Measurements from ENCODE around the gene PDPK1. TPM values are rescaled to one million over a fixed set of nuclear protein-coding genes. Genes with fewer than 3 reads are reported as not detected.

PDPK1 gene
- total and polyA plus RNA-seq, 7 donors = 12.9 to 44.5 (median 32.6) TPM

DNA sequence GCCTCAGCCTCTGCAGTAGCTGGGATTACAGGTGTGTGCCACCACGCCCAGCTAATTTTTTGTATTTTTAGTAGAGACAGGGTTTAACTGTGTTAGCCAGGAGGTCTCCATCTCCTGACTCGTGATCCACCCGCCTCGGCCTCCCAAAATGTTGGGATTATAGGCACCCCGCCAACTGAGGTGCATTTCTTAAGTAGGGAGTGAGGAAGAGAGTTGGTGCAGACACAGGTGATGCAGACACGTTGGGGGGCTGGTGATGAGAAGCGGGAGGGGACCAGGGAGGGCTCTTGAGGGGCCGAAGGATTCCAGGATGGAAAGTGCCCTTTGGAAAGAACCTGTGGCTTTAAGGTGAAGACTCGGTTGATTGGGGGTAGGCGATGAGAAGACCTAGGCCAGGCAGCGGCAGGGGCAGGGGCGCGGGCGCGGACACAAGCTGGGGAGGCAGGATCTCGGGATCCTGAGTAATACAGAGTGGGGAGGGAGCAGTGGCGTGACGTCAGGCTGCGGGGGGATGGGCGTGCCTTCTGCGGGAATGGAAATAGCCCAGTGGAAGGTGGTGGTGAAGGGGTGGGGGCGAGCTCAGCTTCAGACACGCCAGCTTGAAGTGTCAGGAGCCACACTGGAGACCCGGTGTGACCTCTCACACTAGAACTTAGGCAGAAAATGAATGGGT is 26.6 kb upstream of the PDPK1 start:
- peak; percentile 70 to 78 for DNase-seq
- Histone ChIP-seq H3K27ac (no peak overlapping the region), H3K4me3 (no peak overlapping the region), H3K36me3 (ENCODE audit: insufficient read depth in 1 of 2, low read depth in 1 of 2) (no peaks in the 10 kb centered on the region), H3K4me1 (peaks cover 15% of the 10 kb centered on the region), H3K27me3 (ENCODE audit: insufficient read depth in 3 of 3, low read length in 2 of 3) (no peaks in the 10 kb centered on the region), H3K9me3 (no peaks in the 10 kb centered on the region)
- intact Hi-C loops (cut with DNase I) = no loop called here
- TF ChIP-seq, protein P1, sequence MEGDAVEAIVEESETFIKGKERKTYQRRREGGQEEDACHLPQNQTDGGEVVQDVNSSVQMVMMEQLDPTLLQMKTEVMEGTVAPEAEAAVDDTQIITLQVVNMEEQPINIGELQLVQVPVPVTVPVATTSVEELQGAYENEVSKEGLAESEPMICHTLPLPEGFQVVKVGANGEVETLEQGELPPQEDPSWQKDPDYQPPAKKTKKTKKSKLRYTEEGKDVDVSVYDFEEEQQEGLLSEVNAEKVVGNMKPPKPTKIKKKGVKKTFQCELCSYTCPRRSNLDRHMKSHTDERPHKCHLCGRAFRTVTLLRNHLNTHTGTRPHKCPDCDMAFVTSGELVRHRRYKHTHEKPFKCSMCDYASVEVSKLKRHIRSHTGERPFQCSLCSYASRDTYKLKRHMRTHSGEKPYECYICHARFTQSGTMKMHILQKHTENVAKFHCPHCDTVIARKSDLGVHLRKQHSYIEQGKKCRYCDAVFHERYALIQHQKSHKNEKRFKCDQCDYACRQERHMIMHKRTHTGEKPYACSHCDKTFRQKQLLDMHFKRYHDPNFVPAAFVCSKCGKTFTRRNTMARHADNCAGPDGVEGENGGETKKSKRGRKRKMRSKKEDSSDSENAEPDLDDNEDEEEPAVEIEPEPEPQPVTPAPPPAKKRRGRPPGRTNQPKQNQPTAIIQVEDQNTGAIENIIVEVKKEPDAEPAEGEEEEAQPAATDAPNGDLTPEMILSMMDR (IDR thresholded peaks at IDR 0.05) = no peak
- 41 to 48% (median 47%) methylated on average over 23 to 24 of the region's 24 CpGs for WGBS, 3 donors
- ATAC-seq = no peak

DNA sequence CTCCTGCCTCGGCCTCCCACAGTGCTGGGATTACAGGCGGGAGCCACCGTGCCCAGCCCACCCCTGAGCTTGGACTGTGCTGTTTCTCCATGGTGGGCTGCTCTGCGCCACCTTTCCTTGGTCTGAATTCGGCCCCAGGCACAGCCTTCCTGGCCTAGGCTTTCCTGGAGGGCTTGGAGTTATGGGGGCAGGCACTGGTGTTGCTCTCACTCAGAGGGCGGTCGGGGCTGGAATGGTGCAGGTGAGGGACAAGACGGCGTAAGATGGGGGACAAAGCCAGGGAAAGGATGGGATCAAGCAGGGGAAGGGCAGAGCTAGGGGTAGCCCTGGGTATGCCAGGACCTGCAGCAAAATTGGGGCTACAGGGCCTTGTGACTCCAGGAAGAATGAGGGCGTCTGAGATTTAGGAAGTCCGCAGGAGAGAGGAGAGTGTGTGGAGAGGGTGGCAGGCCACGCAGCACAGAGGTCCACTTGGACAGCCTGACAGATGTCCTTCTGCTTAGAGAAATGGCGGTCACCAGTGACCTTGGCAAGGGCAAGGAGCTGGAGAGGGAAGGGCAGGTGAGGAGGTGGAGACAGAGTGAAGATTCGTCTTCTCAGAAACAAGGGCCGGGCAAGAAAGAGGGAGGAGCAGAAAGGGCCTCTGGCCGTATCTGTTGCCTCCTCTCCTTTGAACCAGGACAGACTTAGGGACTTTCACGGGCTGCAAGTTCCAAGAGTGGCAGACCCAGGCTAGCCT is 25.7 kb upstream of the PDPK1 start:
- Histone ChIP-seq H3K27me3 (ENCODE audit: insufficient read depth in 3 of 3, low read length in 2 of 3) (no peaks in the 10 kb centered on the region), H3K27ac (peak overlapping the region; percentile 95), H3K36me3 (ENCODE audit: insufficient read depth in 1 of 2, low read depth in 1 of 2) (peaks cover 0 to 3% of the 10 kb centered on the region in 2 donors), H3K4me1 (peaks cover 24% of the 10 kb centered on the region), H3K9me3 (no peaks in the 10 kb centered on the region), H3K4me3 (no peak overlapping the region)
- TF ChIP-seq, protein P1 (IDR thresholded peaks at IDR 0.05) = no peak
- no peak for ATAC-seq
- DNase-seq = no peak
- WGBS, 3 donors = 88 to 94% (median 89%) methylated on average over 16 to 17 of the region's 17 CpGs
- intact Hi-C loops (cut with DNase I) = no loop called here

DNA sequence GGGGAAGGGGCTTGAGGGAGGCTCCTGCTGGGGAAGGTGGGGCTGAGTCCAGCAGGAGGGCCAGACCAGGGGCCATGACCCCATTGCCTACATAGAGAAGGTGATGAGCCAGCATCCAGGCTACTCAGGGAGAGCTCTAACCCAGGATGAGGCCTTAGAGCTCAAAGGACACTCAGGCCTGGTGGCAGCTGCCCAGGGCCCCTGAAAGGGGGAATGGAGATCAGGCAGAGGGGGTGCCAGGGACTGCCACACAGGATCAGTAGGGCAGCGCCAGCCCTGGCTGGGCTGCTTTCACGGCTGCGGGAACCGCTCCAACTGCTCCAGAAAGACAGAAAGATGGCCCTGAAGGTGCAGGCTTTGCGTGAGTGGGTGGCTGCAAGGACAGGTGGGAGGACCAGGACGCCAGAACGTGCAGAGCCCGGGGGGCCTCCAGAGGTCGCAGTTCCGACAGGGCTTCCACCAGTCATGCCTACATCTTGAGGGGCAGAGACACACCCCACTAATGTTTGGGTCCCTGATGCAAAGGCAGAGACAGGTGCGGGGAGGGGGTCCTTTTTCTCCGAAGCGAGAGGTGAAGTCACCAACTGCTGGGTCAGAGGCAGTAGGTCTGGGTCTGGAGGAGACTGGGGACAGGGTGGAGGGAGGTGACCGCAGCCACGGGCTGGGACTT is 25.0 kb upstream of the PDPK1 start:
- Histone ChIP-seq H3K4me1 (peaks cover 29% of the 10 kb centered on the region), H3K4me3 (peak overlapping the region; percentile 73), H3K36me3 (ENCODE audit: insufficient read depth in 1 of 2, low read depth in 1 of 2) (peaks cover 0 to 3% of the 10 kb centered on the region in 2 donors), H3K9me3 (no peaks in the 10 kb centered on the region), H3K27me3 (ENCODE audit: insufficient read depth in 3 of 3, low read length in 2 of 3) (no peaks in the 10 kb centered on the region), H3K27ac (peak overlapping the region; percentile 95)
- intact Hi-C loops (cut with DNase I) = no loop called here
- TF ChIP-seq, protein P1 (IDR thresholded peaks at IDR 0.05) = no peak
- DNase-seq = peak in 1 of 2 donors; percentile 37
- ATAC-seq = peak in 2 of 4 donors; percentile 6 to 14
- 23 to 40% (median 32%) methylated on average over 15 of the region's 15 CpGs for WGBS, 3 donors

DNA sequence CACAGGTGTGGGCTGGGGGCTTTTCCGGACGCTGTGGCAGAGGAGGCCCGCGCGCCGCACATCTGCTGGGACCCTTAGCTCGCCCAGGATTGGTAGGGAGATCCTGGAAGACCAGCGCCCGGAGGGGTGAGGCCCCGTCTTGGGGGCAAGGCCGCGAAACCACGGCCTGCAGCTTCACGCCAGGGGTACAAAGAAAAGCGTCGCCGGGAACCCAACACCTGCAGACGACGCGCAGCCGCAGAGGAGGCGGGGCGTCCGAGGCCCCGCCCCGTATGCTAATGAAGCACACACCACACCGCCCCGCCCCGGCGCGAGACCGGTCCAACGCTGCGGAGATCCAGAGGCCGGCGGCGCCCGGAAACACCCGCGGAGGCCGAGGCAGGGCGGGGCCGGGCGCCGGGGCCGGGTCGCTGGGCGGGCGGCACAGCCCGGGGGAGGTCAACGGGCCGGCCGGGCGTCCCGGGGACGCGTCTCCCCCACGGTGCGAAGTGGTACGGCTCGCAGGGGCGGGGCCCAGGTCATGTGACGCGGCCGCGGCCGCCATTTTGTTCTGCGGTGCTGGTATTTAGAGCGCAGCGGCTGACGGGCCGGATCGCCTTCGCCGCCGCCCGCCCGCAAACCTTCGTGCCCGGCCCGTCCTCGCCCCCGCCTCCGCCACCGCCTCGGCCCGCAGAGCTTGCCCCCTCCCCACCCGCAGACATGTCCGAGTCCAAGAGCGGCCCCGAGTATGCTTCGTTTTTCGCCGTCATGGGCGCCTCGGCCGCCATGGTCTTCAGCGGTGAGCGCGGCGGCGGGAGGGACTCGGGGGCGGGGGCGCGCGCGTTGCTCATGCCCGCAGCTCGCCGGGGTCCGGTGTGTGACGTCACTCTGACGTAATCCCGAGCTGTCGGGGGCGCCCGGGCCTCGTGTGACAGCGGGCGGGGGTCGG is 24.2 kb upstream of the PDPK1 start, which contains the start of gene ATP6V0C:
ATP6V0C (plus strand) TSS at position 548 of the 928 bp plus-strand sequence; CDS start at position 700, 152 bp downstream.
- H3K4me1 ChIP-seq = peaks cover 37% of the 10 kb centered on the region
- WGBS, 3 donors = 0 to 1% (median 1%) methylated on average over 48 to 122 of the region's 122 CpGs
- H3K27me3 ChIP-seq (ENCODE audit: insufficient read depth in 3 of 3, low read length in 2 of 3) = no peaks in the 10 kb centered on the region
- no peaks in the 10 kb centered on the region for H3K9me3 ChIP-seq
- intact Hi-C loops (cut with DNase I) = no loop called here
- peaks cover 0 to 3% of the 10 kb centered on the region in 2 donors for H3K36me3 ChIP-seq (ENCODE audit: insufficient read depth in 1 of 2, low read depth in 1 of 2)
- H3K4me3 ChIP-seq = peak within 1 kb of the TSS; percentile 73
- H3K27ac ChIP-seq = peak within 1 kb of the TSS; percentile 95
- peak; percentile 82 to 88 (median 85) for ATAC-seq
- TF ChIP-seq, protein P1 (IDR thresholded peaks at IDR 0.05) = no peak
- peak; percentile 93 to 96 for DNase-seq

Measured in psoas muscle (tissue), 8 donors.